GM21786 (cell line): ENCODE data around the gene PLEKHA8.
"Not testable (repeated sequence)": the region's sequence is repeated elsewhere in the genome, so short reads cannot be mapped to it uniquely, and the experiment has no call there.

Experiments
- ATAC-seq: cut with Tn5 transposase; IDR thresholded peaks from one replicate; pipeline ENCODE4 v1.9.1; 2021; ENCODE audit not compliant: unreplicated experiment

PLEKHA8 gene

GRCh38 chr7:30098599-30098998, 70.4 kb downstream of the PLEKHA8 start:
- not testable (repeated sequence) for ATAC-seq

- no peak for ATAC-seq
Measured at GRCh38 chr7:30102281-30102680, 74.1 kb downstream of the PLEKHA8 start.

- no peak for ATAC-seq
Measured at GRCh38 chr7:30104157-30104556, 75.9 kb downstream of the PLEKHA8 start.

- ATAC-seq = no peak
Measured at GRCh38 chr7:30112103-30112713, 84.0 kb downstream of the PLEKHA8 start.

GRCh38 chr7:30113144-30113543, 84.9 kb downstream of the PLEKHA8 start:
- ATAC-seq = no peak

- no peak for ATAC-seq
Measured at GRCh38 chr7:30114536-30115238, 86.5 kb downstream of the PLEKHA8 start.

- no peak for ATAC-seq
Measured at GRCh38 chr7:30115709-30116297, 87.6 kb downstream of the PLEKHA8 start.

GRCh38 chr7:30116771-30117170, 88.6 kb downstream of the PLEKHA8 start:
- ATAC-seq = no peak

- ATAC-seq = no peak
Measured at GRCh38 chr7:30117896-30118295, 89.7 kb downstream of the PLEKHA8 start.

- no peak for ATAC-seq
Measured at GRCh38 chr7:30119890-30120577, 91.8 kb downstream of the PLEKHA8 start.

GRCh38 chr7:30133736-30134610, 105.8 kb downstream of the PLEKHA8 start:
- no peak for ATAC-seq

GRCh38 chr7:30134611-30135300, 106.5 kb downstream of the PLEKHA8 start, which contains the start of gene MTURN:
MTURN (plus strand) TSS chr7:30134986; CDS start chr7:30135137, 151 bp downstream.
- ATAC-seq = peak; percentile 87

GRCh38 chr7:30135301-30136116, 107.3 kb downstream of the PLEKHA8 start:
- ATAC-seq = peak; percentile 17

GRCh38 chr7:30136117-30136731, 108.0 kb downstream of the PLEKHA8 start:
- ATAC-seq = no peak

- no peak for ATAC-seq
Measured at GRCh38 chr7:30136743-30137485, 108.7 kb downstream of the PLEKHA8 start.

- ATAC-seq = no peak
Measured at GRCh38 chr7:30139836-30140384, 111.7 kb downstream of the PLEKHA8 start.

- no peak for ATAC-seq
Measured at GRCh38 chr7:30140456-30140855, 112.2 kb downstream of the PLEKHA8 start.

- no peak for ATAC-seq
Measured at GRCh38 chr7:30142710-30143109, 114.5 kb downstream of the PLEKHA8 start.
